ENCODE measurements around the gene PSMB5. TPM values are rescaled to one million over a fixed set of nuclear protein-coding genes. Genes with fewer than 3 reads are reported as not detected.

The PSMB5 gene
- total and polyA plus RNA-seq, 9 of the 15 experiments (the other 6 are each of a cell fraction or from before 2014, with no cell fraction given) = 198 to 1,870 (median 269) TPM

DNA sequence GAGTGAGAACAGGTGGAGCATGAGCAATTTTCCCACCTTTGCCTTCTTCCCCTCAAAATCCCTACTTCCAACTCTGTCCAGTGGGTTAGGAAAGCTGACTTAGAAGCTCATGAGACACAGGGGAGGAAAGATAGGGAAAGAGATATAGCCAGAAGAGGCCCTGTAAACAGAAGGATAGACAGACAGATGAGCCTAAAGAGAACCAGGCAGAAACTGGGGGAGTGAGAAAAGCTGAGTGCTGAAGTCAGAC lies 57.3 kb downstream of the PSMB5 start (continued):
- TF ChIP-seq, protein P1, sequence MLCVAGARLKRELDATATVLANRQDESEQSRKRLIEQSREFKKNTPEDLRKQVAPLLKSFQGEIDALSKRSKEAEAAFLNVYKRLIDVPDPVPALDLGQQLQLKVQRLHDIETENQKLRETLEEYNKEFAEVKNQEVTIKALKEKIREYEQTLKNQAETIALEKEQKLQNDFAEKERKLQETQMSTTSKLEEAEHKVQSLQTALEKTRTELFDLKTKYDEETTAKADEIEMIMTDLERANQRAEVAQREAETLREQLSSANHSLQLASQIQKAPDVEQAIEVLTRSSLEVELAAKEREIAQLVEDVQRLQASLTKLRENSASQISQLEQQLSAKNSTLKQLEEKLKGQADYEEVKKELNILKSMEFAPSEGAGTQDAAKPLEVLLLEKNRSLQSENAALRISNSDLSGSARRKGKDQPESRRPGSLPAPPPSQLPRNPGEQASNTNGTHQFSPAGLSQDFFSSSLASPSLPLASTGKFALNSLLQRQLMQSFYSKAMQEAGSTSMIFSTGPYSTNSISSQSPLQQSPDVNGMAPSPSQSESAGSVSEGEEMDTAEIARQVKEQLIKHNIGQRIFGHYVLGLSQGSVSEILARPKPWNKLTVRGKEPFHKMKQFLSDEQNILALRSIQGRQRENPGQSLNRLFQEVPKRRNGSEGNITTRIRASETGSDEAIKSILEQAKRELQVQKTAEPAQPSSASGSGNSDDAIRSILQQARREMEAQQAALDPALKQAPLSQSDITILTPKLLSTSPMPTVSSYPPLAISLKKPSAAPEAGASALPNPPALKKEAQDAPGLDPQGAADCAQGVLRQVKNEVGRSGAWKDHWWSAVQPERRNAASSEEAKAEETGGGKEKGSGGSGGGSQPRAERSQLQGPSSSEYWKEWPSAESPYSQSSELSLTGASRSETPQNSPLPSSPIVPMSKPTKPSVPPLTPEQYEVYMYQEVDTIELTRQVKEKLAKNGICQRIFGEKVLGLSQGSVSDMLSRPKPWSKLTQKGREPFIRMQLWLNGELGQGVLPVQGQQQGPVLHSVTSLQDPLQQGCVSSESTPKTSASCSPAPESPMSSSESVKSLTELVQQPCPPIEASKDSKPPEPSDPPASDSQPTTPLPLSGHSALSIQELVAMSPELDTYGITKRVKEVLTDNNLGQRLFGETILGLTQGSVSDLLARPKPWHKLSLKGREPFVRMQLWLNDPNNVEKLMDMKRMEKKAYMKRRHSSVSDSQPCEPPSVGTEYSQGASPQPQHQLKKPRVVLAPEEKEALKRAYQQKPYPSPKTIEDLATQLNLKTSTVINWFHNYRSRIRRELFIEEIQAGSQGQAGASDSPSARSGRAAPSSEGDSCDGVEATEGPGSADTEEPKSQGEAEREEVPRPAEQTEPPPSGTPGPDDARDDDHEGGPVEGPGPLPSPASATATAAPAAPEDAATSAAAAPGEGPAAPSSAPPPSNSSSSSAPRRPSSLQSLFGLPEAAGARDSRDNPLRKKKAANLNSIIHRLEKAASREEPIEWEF (CRISPR knock-in tag; IDR thresholded peaks at IDR 0.05) = no peak
- no peak for TF ChIP-seq PHB (CRISPR knock-in tag; IDR thresholded peaks at IDR 0.05)
- TF ChIP-seq MTA2 (IDR thresholded peaks at IDR 0.05; ENCODE audit: low read depth) = 0 out of 2 replicates have a peak, but pooled peaks have one; percentile 21
- peak; percentile 65; the same call in 1 of the 2 replicates for TF ChIP-seq ARID1B (IDR thresholded peaks at IDR 0.05)
- peak; percentile 26; the same call in 1 of the 2 replicates for TF ChIP-seq OTX1 (CRISPR knock-in tag; IDR thresholded peaks at IDR 0.05)
- 0 out of 2 replicates have a peak, but pooled peaks have one; percentile 46 for TF ChIP-seq GATA2 (CRISPR knock-in tag; IDR thresholded peaks at IDR 0.05)
- no peak for TF ChIP-seq SREBF1 (IDR thresholded peaks at IDR 0.05; ENCODE audit: borderline replicate concordance, low read depth, low read length)
- TF ChIP-seq CBFA2T2 (conservative IDR thresholded peaks at IDR 0.05) = peak; percentile 43
- peak; percentile 47; the same call in 1 of the 2 replicates for TF ChIP-seq SMARCA4 (IDR thresholded peaks at IDR 0.05)
- 0 out of 2 replicates have a peak, but pooled peaks have one; percentile 37 for TF ChIP-seq SMAD4 (CRISPR knock-in tag; conservative IDR thresholded peaks at IDR 0.05)
- no peak for TF ChIP-seq ZNF696 (CRISPR knock-in tag; conservative IDR thresholded peaks at IDR 0.05)
- peak in 1 of 2 experiments; percentile 45; a peak in 2 of 4 replicates for TF ChIP-seq KDM1A (IDR thresholded peaks at IDR 0.05)
- TF ChIP-seq TBL1XR1 (IDR thresholded peaks at IDR 0.05; ENCODE audit: low read length in 2 of 2) = peak in 1 of 2 experiments; percentile 9; a peak in 1 of 4 replicates
- 0 out of 4 replicates have a peak, but pooled peaks of 1 of the 2 experiments have one; percentile 51 for TF ChIP-seq HDAC1 (IDR thresholded peaks at IDR 0.05)
- TF ChIP-seq RHOXF2B (CRISPR knock-in tag; conservative IDR thresholded peaks at IDR 0.05) = no peak
